HG02938 (cell line): ENCODE data around the gene ITGB6.
"Not testable (repeated sequence)": the region's sequence is repeated elsewhere in the genome, so short reads cannot be mapped to it uniquely, and the experiment has no call there.

ENCODE experiments used
- ATAC-seq: cut with Tn5 transposase; IDR thresholded peaks from one replicate; pipeline ENCODE4 v1.9.1; 2021; ENCODE audit warnings: mild to moderate bottlenecking, moderate library complexity; ENCODE audit not compliant: unreplicated experiment

The ITGB6 gene

GRCh38 chr2:160197587-160197986 lies 2.5 kb downstream of the ITGB6 start:
- ATAC-seq: no peak

GRCh38 chr2:160194946-160195345 lies 5.1 kb downstream of the ITGB6 start:
- no peak for ATAC-seq

GRCh38 chr2:160194351-160194750 lies 5.7 kb downstream of the ITGB6 start:
- no peak for ATAC-seq

GRCh38 chr2:160181146-160181836 lies 18.8 kb downstream of the ITGB6 start:
- not testable (repeated sequence) for ATAC-seq

- not testable (repeated sequence) for ATAC-seq
Observed at GRCh38 chr2:160180690-160181089, 19.4 kb downstream of the ITGB6 start.

GRCh38 chr2:160180172-160180571 lies 19.9 kb downstream of the ITGB6 start:
- ATAC-seq: no peak

- ATAC-seq: no peak
Observed at GRCh38 chr2:160175169-160176134, 24.6 kb downstream of the ITGB6 start.

- ATAC-seq: no peak
Observed at GRCh38 chr2:160174322-160174721, 25.8 kb downstream of the ITGB6 start.

GRCh38 chr2:160169988-160170387 lies 30.1 kb downstream of the ITGB6 start:
- no peak for ATAC-seq

- no peak for ATAC-seq
Observed at GRCh38 chr2:160169471-160169870, 30.6 kb downstream of the ITGB6 start.

GRCh38 chr2:160168878-160169277 lies 31.2 kb downstream of the ITGB6 start:
- no peak for ATAC-seq

- no peak for ATAC-seq
Observed at GRCh38 chr2:160167089-160167740, 32.9 kb downstream of the ITGB6 start.

- no peak for ATAC-seq
Observed at GRCh38 chr2:160165996-160166395, 34.1 kb downstream of the ITGB6 start.

GRCh38 chr2:160165081-160165480 lies 35.0 kb downstream of the ITGB6 start:
- no peak for ATAC-seq

- no peak for ATAC-seq
Observed at GRCh38 chr2:160157861-160158829, 41.9 kb downstream of the ITGB6 start.

GRCh38 chr2:160156665-160157064 lies 43.4 kb downstream of the ITGB6 start:
- ATAC-seq: no peak

GRCh38 chr2:160156100-160156499 lies 44.0 kb downstream of the ITGB6 start:
- ATAC-seq: no peak

- ATAC-seq: not testable (repeated sequence)
Observed at GRCh38 chr2:160148419-160148818, 51.7 kb downstream of the ITGB6 start.

GRCh38 chr2:160145471-160145870 lies 54.6 kb downstream of the ITGB6 start:
- ATAC-seq: no peak

GRCh38 chr2:160144280-160144990 lies 55.6 kb downstream of the ITGB6 start:
- ATAC-seq: no peak
